Measurements from ENCODE around the gene FKBP1A. TPM values are rescaled to one million over a fixed set of nuclear protein-coding genes. Genes with fewer than 3 reads are reported as not detected.
A peak's percentile ranks its signal among the peaks of the same experiment; 100 is the strongest.

The FKBP1A gene
- total RNA-seq, 1 experiment from 2014 or later: 196 TPM

DNA sequence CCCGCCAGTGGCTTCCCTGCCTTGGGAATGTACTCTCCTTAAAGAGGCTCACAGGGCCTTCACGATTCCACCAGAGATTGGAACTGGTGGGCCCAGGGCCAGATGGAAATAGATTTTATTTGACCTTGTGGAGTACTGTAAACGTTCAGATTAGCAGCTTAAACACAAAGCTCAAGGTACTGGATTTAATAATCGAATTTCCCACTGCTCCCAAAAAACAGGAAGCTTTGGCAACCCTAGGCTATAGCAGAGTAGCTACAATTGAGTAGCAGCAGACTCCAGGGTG lies 71.3 kb downstream of the FKBP1A start:
- H2AFZ ChIP-seq (ENCODE audit: low read length): no peak overlapping the region
- H3K18ac ChIP-seq (ENCODE audit: insufficient read length, low read depth, low read length): no peak overlapping the region
- 0 out of 2 replicates have a peak overlapping the region, but pooled peaks have one; percentile 15 for H2BK15ac ChIP-seq (ENCODE audit: low read depth, low read length)
- no peaks in the 10 kb centered on the region for H4K20me1 ChIP-seq (ENCODE audit: control insufficient read depth, insufficient read depth, insufficient read length)
- H3K79me1 ChIP-seq (ENCODE audit: insufficient read depth, low read depth, low read length, poor library complexity, severe bottlenecking): peaks cover 3% of the 10 kb centered on the region
- no peak overlapping the region for H3K14ac ChIP-seq (ENCODE audit: insufficient read depth, low read length)
- peaks cover 9% of the 10 kb centered on the region for H3K23me2 ChIP-seq (ENCODE audit: insufficient read length, low read depth, low read length, poor library complexity, severe bottlenecking)
- DNase-seq: no peak
- no peak overlapping the region for H4K5ac ChIP-seq (ENCODE audit: insufficient read length, low read depth, low read length)
- no peak overlapping the region for H3K4me2 ChIP-seq (ENCODE audit: insufficient read depth, insufficient read length, low read length)
- H3T11ph ChIP-seq (ENCODE audit: low read length): no peak overlapping the region
- no peaks in the 10 kb centered on the region for H3K9me3 Mint-ChIP-seq
- H2BK12ac ChIP-seq (ENCODE audit: insufficient read length, low read depth, low read length): no peak overlapping the region
- peaks cover 28% of the 10 kb centered on the region for H3K27me3 Mint-ChIP-seq (ENCODE audit: low read depth)
- 0 out of 2 replicates have a peak, but pooled peaks cover 3% of the 10 kb centered on the region for H3K4me1 ChIP-seq (ENCODE audit: insufficient read depth, low read length)
- TF ChIP-seq, protein P1, sequence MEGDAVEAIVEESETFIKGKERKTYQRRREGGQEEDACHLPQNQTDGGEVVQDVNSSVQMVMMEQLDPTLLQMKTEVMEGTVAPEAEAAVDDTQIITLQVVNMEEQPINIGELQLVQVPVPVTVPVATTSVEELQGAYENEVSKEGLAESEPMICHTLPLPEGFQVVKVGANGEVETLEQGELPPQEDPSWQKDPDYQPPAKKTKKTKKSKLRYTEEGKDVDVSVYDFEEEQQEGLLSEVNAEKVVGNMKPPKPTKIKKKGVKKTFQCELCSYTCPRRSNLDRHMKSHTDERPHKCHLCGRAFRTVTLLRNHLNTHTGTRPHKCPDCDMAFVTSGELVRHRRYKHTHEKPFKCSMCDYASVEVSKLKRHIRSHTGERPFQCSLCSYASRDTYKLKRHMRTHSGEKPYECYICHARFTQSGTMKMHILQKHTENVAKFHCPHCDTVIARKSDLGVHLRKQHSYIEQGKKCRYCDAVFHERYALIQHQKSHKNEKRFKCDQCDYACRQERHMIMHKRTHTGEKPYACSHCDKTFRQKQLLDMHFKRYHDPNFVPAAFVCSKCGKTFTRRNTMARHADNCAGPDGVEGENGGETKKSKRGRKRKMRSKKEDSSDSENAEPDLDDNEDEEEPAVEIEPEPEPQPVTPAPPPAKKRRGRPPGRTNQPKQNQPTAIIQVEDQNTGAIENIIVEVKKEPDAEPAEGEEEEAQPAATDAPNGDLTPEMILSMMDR (conservative IDR thresholded peaks at IDR 0.05): no peak
- H3K27me3 ChIP-seq (ENCODE audit: insufficient read depth, low read length): no peaks in the 10 kb centered on the region
- no peak overlapping the region for H2BK20ac ChIP-seq (ENCODE audit: low read depth, low read length, poor library complexity, severe bottlenecking)
- H2AK5ac ChIP-seq (ENCODE audit: insufficient read length, low read length): no peak overlapping the region
- H4K91ac ChIP-seq (ENCODE audit: insufficient read length, low read depth, low read length): no peak overlapping the region
- no peaks in the 10 kb centered on the region for H3K36me3 Mint-ChIP-seq (ENCODE audit: insufficient read depth in 1 of 3, low read depth in 3 of 3)
- no peak overlapping the region for H3K27ac ChIP-seq (ENCODE audit: insufficient read length, low read depth, low read length)
- no CpG with 5 or more reads among the region's 4 CpGs for whole genome bisulfite sequencing (ENCODE audit: extremely low coverage, insufficient read length, low lambda C conversion rate)
- no peak overlapping the region for H3K4ac ChIP-seq (ENCODE audit: low read depth, low read length)
- no peak overlapping the region for H3K4me3 Mint-ChIP-seq
- H3K27ac Mint-ChIP-seq: no peak overlapping the region
- no peak overlapping the region for H4K8ac ChIP-seq (replicated peaks; ENCODE audit: insufficient read length, low read depth, low read length)
- no peak overlapping the region for H2BK120ac ChIP-seq (ENCODE audit: low read depth, low read length, poor library complexity, severe bottlenecking)
- H2BK5ac ChIP-seq (ENCODE audit: insufficient read length, low read length): no peak overlapping the region
- H3K79me2 ChIP-seq (ENCODE audit: insufficient read depth, low read length): peaks cover 3% of the 10 kb centered on the region; the same call in 1 of the 2 replicates
- no peak overlapping the region for H3K56ac ChIP-seq (ENCODE audit: insufficient read length, low read depth, low read length)
- no peaks in the 10 kb centered on the region for H3K4me1 Mint-ChIP-seq
- H3K9me3 ChIP-seq (ENCODE audit: control insufficient read depth, low read depth, low read length): no peaks in the 10 kb centered on the region
- H3K9ac ChIP-seq (ENCODE audit: extremely low read depth, insufficient read length, low read length): no peak overlapping the region
- no peak overlapping the region for H3K23ac ChIP-seq (ENCODE audit: insufficient read length, low read depth, low read length)

Measured in H9 (cell line).